Testis (tissue), 2 donors: Measurements from ENCODE around the gene OR2B2.

Experiments used
- POLR2A ChIP-seq: fragments of 450-650 bp; IDR thresholded peaks from one replicate; pipeline ENCODE4 v1.6.1; 2017; ENCODE audit warnings: antibody characterized with exemption, mild to moderate bottlenecking, moderate library complexity
- TF ChIP-seq, protein P1 (sequence below), 3 experiments: fragments of 450-650 bp in 2 of 3; fragments of 200-600 bp in 1 of 3; sonication (generic) in 1 of 3; IDR thresholded peaks; one replicate each; pipeline ENCODE4 v1.5.1; 2016 to 2019; ENCODE audit warnings: antibody characterized with exemption in 3 of 3, mild to moderate bottlenecking in 2 of 3, moderate library complexity in 1 of 3

DNA sequence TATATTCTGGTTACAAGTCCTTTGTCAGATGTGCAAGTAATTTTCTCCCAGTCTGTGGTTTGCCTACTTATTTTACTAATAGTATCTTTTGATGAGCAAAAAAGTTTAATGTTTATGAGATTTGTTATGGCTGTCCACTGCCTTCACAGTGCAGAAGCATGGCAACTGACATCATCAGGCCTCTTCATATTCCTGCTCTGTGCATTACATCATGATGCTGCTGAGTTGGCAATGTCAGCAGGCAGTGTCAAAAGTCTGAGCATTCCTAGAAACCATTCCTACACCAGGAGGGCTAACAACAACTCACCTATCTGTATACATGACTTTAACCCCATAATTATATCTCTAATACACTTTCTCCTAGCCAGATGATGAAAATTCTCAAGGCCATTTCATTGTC, 10.8 kb upstream of the OR2B2 start:
- TF ChIP-seq, protein P1, sequence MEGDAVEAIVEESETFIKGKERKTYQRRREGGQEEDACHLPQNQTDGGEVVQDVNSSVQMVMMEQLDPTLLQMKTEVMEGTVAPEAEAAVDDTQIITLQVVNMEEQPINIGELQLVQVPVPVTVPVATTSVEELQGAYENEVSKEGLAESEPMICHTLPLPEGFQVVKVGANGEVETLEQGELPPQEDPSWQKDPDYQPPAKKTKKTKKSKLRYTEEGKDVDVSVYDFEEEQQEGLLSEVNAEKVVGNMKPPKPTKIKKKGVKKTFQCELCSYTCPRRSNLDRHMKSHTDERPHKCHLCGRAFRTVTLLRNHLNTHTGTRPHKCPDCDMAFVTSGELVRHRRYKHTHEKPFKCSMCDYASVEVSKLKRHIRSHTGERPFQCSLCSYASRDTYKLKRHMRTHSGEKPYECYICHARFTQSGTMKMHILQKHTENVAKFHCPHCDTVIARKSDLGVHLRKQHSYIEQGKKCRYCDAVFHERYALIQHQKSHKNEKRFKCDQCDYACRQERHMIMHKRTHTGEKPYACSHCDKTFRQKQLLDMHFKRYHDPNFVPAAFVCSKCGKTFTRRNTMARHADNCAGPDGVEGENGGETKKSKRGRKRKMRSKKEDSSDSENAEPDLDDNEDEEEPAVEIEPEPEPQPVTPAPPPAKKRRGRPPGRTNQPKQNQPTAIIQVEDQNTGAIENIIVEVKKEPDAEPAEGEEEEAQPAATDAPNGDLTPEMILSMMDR (IDR thresholded peaks at IDR 0.05), result no peak
- TF ChIP-seq POLR2A, result no peak
